IMR-90 (cell line): ENCODE measurements around the gene CBL. TPM values are rescaled to one million over a fixed set of nuclear protein-coding genes. Genes with fewer than 3 reads are reported as not detected.

ENCODE experiments used
- ATAC-seq: fragments of 200-7000 bp; cut with Tn5 transposase; 2 replicates; pipeline ENCODE4 v1.9.1; 2020; ENCODE audit warnings: low read depth, mild to moderate bottlenecking, moderate library complexity
- BruUV-seq: library from RNA; stranded (reverse); fragments of 400-500 nt; replicated peaks from 2 replicates; lab custom pipeline; 2021; lab: Mats Ljungman, UMichigan
- CTCF ChIA-PET: fragments of 300-600 bp; formaldehyde crosslinking; extraction: SDS; loops from one replicate; lab custom pipeline; 2021; ENCODE audit warnings: antibody characterized with exemption; lab: Yijun Ruan, JAX
- POLR2A ChIA-PET: fragments of 300-600 bp; sonication (Branson Sonifier 250); formaldehyde crosslinking; loops from one replicate; lab custom pipeline; 2022; ENCODE audit warnings: antibody characterized with exemption; ENCODE audit not compliant: unreplicated experiment; lab: Charles Lee
- DNase-seq: peaks from one replicate; pipeline ENCODE4 v3.0.0; 2013
- H2AFZ ChIP-seq: replicated peaks from 2 replicates; pipeline ENCODE3; 2013; ENCODE audit warnings: low read length, mild to moderate bottlenecking; ENCODE audit not compliant: poor library complexity
- H2AK5ac ChIP-seq: 2 replicates; pipeline ENCODE4 v1.6.1; 2013; ENCODE audit warnings: low read depth, low read length, inconsistent platforms
- H2AK9ac ChIP-seq: replicated peaks from 2 replicates; pipeline ENCODE3; 2013; ENCODE audit warnings: mild to moderate bottlenecking, low read depth, low read length, moderate library complexity; ENCODE audit not compliant: poor library complexity
- H2BK120ac ChIP-seq: 2 replicates; pipeline ENCODE4 v1.6.1; 2013; ENCODE audit warnings: low read depth, low read length, inconsistent platforms
- H2BK15ac ChIP-seq: 3 replicates; pipeline ENCODE4 v1.6.1; 2013; ENCODE audit warnings: low read depth, low read length, inconsistent platforms
- H2BK20ac ChIP-seq: 2 replicates; pipeline ENCODE4 v1.6.1; 2013; ENCODE audit warnings: low read depth, mild to moderate bottlenecking, inconsistent platforms, low read length, moderate library complexity
- H2BK5ac ChIP-seq: 2 replicates; pipeline ENCODE4 v1.6.1; 2013; ENCODE audit warnings: mild to moderate bottlenecking, low read depth, low read length, inconsistent platforms; ENCODE audit not compliant: poor library complexity, severe bottlenecking
- H3K14ac ChIP-seq: replicated peaks from 2 replicates; pipeline ENCODE4 v1.6.1; 2013; ENCODE audit warnings: low read depth, low read length, inconsistent platforms
- H3K18ac ChIP-seq: 2 replicates; pipeline ENCODE4 v1.6.1; 2013; ENCODE audit warnings: low read depth, low read length, control low read depth
- H3K23ac ChIP-seq: 2 replicates; pipeline ENCODE4 v1.6.1; 2013; ENCODE audit warnings: low read depth, low read length, inconsistent platforms
- H3K27ac ChIP-seq: 2 replicates; pipeline ENCODE4 v1.5.1; 2013; ENCODE audit warnings: mild to moderate bottlenecking, control low read depth, low read length; ENCODE audit not compliant: insufficient read depth
- H3K27me3 ChIP-seq: 2 replicates; pipeline ENCODE4 v1.6.1; 2013; ENCODE audit warnings: low read length; ENCODE audit not compliant: control insufficient read depth, insufficient read depth
- H3K36me3 ChIP-seq: 2 replicates; pipeline ENCODE4 v1.6.1; 2013; ENCODE audit warnings: low read length, mixed read lengths; ENCODE audit not compliant: control insufficient read depth, insufficient read depth
- H3K4ac ChIP-seq: 2 replicates; pipeline ENCODE4 v1.6.1; 2013; ENCODE audit warnings: low read depth, low read length, inconsistent platforms
- H3K4me1 ChIP-seq: 2 replicates; pipeline ENCODE4 v1.6.1; 2013; ENCODE audit warnings: low read length, mixed read lengths; ENCODE audit not compliant: control insufficient read depth, insufficient read depth
- H3K4me2 ChIP-seq: 2 replicates; pipeline ENCODE4 v1.6.1; 2013; ENCODE audit warnings: low read depth, mild to moderate bottlenecking, control low read depth, low read length, moderate library complexity
- H3K4me3 ChIP-seq: 2 replicates; pipeline ENCODE4 v1.5.1; 2013; ENCODE audit warnings: low read depth, mild to moderate bottlenecking, control low read depth, low read length, moderate library complexity; ENCODE audit not compliant: insufficient read depth
- H3K56ac ChIP-seq: 2 replicates; pipeline ENCODE4 v1.6.1; 2013; ENCODE audit warnings: low read length, inconsistent platforms; ENCODE audit not compliant: insufficient read depth; ENCODE audit errors: extremely low read depth
- H3K79me1 ChIP-seq, 2 experiments: 2 replicates each; pipeline ENCODE4 v1.6.1; 2013; ENCODE audit warnings: low read length in 2 of 2, inconsistent platforms in 1 of 2, low read depth in 1 of 2
- H3K9ac ChIP-seq: 2 replicates; pipeline ENCODE4 v1.6.1; 2013; ENCODE audit warnings: low read depth, low read length, control low read depth
- H3K9me1 ChIP-seq: 2 replicates; pipeline ENCODE4 v1.6.1; 2013; ENCODE audit warnings: low read length, inconsistent platforms; ENCODE audit not compliant: insufficient read depth
- H3K9me3 ChIP-seq: 2 replicates; pipeline ENCODE4 v1.6.1; 2013; ENCODE audit warnings: low read length; ENCODE audit not compliant: control insufficient read depth, insufficient read depth
- H4K20me1 ChIP-seq: 2 replicates; pipeline ENCODE4 v1.6.1; 2013; ENCODE audit warnings: low read length, inconsistent platforms; ENCODE audit not compliant: insufficient read depth
- H4K5ac ChIP-seq: 2 replicates; pipeline ENCODE4 v1.6.1; 2013; ENCODE audit warnings: mild to moderate bottlenecking, low read depth, low read length, control low read depth
- H4K8ac ChIP-seq, 2 experiments: 2 replicates each; pipeline ENCODE4 v1.6.1; 2013; ENCODE audit warnings: low read depth in 2 of 2, low read length in 2 of 2, control low read depth in 1 of 2, inconsistent platforms in 1 of 2
- H4K91ac ChIP-seq: 2 replicates; pipeline ENCODE4 v1.6.1; 2013; ENCODE audit warnings: low read depth, low read length, inconsistent platforms; ENCODE audit not compliant: insufficient read depth
- MAZ ChIP-seq: IDR thresholded peaks from 2 replicates; pipeline ENCODE4 v1.6.1; 2012; ENCODE audit warnings: low read depth, mild to moderate bottlenecking, low read length, improper control_type of control experiment, moderate library complexity, borderline replicate concordance
- NFE2L2 ChIP-seq: fragments of 150-350 bp; IDR thresholded peaks from 2 replicates; pipeline ENCODE4 v1.6.1; 2016; ENCODE audit warnings: low read depth, mild to moderate bottlenecking, low read length
- RAD21 ChIP-seq: IDR thresholded peaks from 2 replicates; pipeline ENCODE4 v1.6.1; 2012; ENCODE audit warnings: low read length, improper control_type of control experiment
- RCOR1 ChIP-seq: IDR thresholded peaks from 2 replicates; pipeline ENCODE4 v1.6.1; 2012; ENCODE audit warnings: mild to moderate bottlenecking, low read length, improper control_type of control experiment; ENCODE audit not compliant: insufficient replicate concordance
- RFX5 ChIP-seq: IDR thresholded peaks from 2 replicates; pipeline ENCODE4 v1.8.0; 2012; ENCODE audit warnings: low read depth, mild to moderate bottlenecking, low read length, moderate library complexity
- SMC3 ChIP-seq: fragments of 150-350 bp; IDR thresholded peaks from 2 replicates; pipeline ENCODE4 v1.6.1; 2016; ENCODE audit warnings: low read depth, mild to moderate bottlenecking, antibody characterized with exemption, low read length, moderate library complexity
- WGBS, 2 experiments: methylation state at CpG; one replicate each; pipeline versions ENCODE4 v1.1.5 to v1.1.7; 2013; ENCODE audit warnings: missing lambda C conversion rate in 2 of 2; ENCODE audit not compliant: insufficient read length in 1 of 2; ENCODE audit errors: extremely low coverage in 2 of 2; 5-methylcytosine and 5-hydroxymethylcytosine counted together
- dilution Hi-C: fragments of 300-500 bp; cut with HindIII; formaldehyde crosslinking; loops from one replicate; pipeline ENCODE4 v1.14.3; 2018; ENCODE audit warnings: low sequenced_read_pairs; ENCODE audit not compliant: unreplicated experiment
- in situ Hi-C: fragments of 300-500 bp; cut with MboI; formaldehyde crosslinking; loops from 3 replicates; pipeline ENCODE4 v1.14.3; 2019; ENCODE audit warnings: low sequenced_read_pairs, inconsistent platforms, mixed read lengths
- intact Hi-C: fragments of 100-400 bp; cut with micrococcal nuclease; formaldehyde crosslinking; loops from 2 replicates; pipeline ENCODE4 v1.10.0; 2022
- polyA plus RNA-seq, 3 experiments: library from polyadenylated mRNA; depleted of rRNA; stranded (reverse); fragments of >200 nt; gene quantifications; 2 replicates each; pipeline ENCODE4 v1.2.3, GENCODE V29; 2012; ENCODE audit warnings: low replicate concordance in 1 of 3
- total RNA-seq: library from RNA; depleted of rRNA; stranded (reverse); fragments of >200 nt; gene quantifications from 2 replicates; pipeline ENCODE4 v1.2.3, GENCODE V29; 2012
- TF ChIP-seq, protein P1 (sequence below): fragments of 150-350 bp; IDR thresholded peaks from 2 replicates; pipeline ENCODE4 v1.6.1; 2017; ENCODE audit warnings: mild to moderate bottlenecking, antibody characterized with exemption, low read length, low read depth
- TF ChIP-seq, protein P2 (sequence below): conservative IDR thresholded peaks from 2 replicates; pipeline ENCODE4 v1.5.1; 2012; ENCODE audit warnings: mild to moderate bottlenecking, low read depth, low read length, improper control_type of control experiment

Gene CBL
- total and polyA plus RNA-seq, 2 of the 4 experiments (the other 2 are of a cell fraction) = 6.1 to 11.8 TPM

DNA sequence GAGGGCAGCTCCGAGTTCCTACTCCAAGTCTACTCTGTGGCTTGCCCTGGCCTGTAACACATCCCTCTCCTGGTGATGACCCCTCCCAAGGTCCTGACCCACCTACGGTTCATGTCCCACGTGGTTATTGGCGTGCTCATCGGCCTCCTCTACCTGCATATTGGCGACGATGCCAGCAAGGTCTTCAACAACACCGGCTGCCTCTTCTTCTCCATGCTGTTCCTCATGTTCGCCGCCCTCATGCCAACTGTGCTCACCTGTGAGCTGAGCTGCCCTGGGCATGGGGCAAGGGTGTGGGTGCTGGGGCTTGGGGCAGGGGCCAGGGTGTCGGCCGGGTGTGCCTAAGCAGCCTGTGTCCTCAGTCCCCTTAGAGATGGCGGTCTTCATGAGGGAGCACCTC is 47.7 kb upstream of the CBL start (continued):
- TF ChIP-seq SMC3 = no peak
- no peak for TF ChIP-seq RAD21

DNA sequence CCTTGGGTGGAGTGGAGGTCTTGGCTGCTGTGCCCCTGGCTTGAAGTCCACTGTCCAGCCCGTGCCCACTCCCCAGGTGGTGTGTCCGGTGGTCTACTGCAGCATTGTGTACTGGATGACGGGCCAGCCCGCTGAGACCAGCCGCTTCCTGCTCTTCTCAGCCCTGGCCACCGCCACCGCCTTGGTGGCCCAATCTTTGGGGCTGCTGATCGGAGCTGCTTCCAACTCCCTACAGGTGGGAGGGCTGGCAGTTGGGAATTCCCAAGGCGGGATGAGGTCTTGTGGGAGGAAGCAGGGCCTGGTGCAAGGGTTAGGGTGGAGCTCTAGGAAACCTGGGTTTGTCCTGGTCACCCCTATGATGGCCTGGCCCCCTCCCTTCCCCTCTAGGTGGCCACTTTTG is 46.0 kb upstream of the CBL start:
- Histone ChIP-seq H3K27me3 (peaks cover 26% of the 10 kb centered on the region), H3K14ac (no peak overlapping the region), H2BK120ac (no peak overlapping the region), H3K27ac (no peak overlapping the region), H3K4me3 (no peak overlapping the region), H3K36me3 (no peaks in the 10 kb centered on the region), H3K56ac (no peak overlapping the region), H2AFZ (no peak overlapping the region), H2AK9ac (no peak overlapping the region), H2BK15ac (no peak overlapping the region), H3K4me2 (no peak overlapping the region), H4K91ac (no peak overlapping the region), H2BK20ac (no peak overlapping the region), H3K79me1 (no peaks in the 10 kb centered on the region), H3K4ac (no peak overlapping the region), H3K9ac (no peak overlapping the region), H3K9me1 (no peaks in the 10 kb centered on the region), H3K18ac (no peak overlapping the region), H3K9me3 (no peaks in the 10 kb centered on the region), H3K4me1 (no peaks in the 10 kb centered on the region), H2BK5ac (no peak overlapping the region), H4K8ac (no peak overlapping the region), H4K20me1 (no peaks in the 10 kb centered on the region), H2AK5ac (no peak overlapping the region), H4K5ac (no peak overlapping the region), H3K23ac (no peak overlapping the region)
- intact Hi-C loops = no loop called here
- ChIA-PET POLR2A (no interaction called here), CTCF (interaction anchor here (0.6 kb wide), 1 partner anchor 9 kb away, joined by 3 read pairs; no protein-coding TSS in a partner anchor)
- in situ Hi-C loops = no loop called here
- dilution Hi-C loops = no loop called here
- WGBS, 2 experiments = 90% methylated on average over 2 of the region's 9 CpGs; no CpG with 5 or more reads in 1 of the 2 experiments
- TF ChIP-seq RAD21 = no peak
- no peak for TF ChIP-seq NFE2L2
- TF ChIP-seq, protein P1, sequence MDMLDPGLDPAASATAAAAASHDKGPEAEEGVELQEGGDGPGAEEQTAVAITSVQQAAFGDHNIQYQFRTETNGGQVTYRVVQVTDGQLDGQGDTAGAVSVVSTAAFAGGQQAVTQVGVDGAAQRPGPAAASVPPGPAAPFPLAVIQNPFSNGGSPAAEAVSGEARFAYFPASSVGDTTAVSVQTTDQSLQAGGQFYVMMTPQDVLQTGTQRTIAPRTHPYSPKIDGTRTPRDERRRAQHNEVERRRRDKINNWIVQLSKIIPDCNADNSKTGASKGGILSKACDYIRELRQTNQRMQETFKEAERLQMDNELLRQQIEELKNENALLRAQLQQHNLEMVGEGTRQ = no peak
- TF ChIP-seq RFX5 = no peak
- no peak for TF ChIP-seq RCOR1
- TF ChIP-seq MAZ = no peak
- TF ChIP-seq, protein P2, sequence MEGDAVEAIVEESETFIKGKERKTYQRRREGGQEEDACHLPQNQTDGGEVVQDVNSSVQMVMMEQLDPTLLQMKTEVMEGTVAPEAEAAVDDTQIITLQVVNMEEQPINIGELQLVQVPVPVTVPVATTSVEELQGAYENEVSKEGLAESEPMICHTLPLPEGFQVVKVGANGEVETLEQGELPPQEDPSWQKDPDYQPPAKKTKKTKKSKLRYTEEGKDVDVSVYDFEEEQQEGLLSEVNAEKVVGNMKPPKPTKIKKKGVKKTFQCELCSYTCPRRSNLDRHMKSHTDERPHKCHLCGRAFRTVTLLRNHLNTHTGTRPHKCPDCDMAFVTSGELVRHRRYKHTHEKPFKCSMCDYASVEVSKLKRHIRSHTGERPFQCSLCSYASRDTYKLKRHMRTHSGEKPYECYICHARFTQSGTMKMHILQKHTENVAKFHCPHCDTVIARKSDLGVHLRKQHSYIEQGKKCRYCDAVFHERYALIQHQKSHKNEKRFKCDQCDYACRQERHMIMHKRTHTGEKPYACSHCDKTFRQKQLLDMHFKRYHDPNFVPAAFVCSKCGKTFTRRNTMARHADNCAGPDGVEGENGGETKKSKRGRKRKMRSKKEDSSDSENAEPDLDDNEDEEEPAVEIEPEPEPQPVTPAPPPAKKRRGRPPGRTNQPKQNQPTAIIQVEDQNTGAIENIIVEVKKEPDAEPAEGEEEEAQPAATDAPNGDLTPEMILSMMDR = no peak
- BruUV-seq = no TSS peak
- no peak for DNase-seq
- no peak for ATAC-seq
